ENCODE data around the gene CD40LG.

CD40LG gene

DNA sequence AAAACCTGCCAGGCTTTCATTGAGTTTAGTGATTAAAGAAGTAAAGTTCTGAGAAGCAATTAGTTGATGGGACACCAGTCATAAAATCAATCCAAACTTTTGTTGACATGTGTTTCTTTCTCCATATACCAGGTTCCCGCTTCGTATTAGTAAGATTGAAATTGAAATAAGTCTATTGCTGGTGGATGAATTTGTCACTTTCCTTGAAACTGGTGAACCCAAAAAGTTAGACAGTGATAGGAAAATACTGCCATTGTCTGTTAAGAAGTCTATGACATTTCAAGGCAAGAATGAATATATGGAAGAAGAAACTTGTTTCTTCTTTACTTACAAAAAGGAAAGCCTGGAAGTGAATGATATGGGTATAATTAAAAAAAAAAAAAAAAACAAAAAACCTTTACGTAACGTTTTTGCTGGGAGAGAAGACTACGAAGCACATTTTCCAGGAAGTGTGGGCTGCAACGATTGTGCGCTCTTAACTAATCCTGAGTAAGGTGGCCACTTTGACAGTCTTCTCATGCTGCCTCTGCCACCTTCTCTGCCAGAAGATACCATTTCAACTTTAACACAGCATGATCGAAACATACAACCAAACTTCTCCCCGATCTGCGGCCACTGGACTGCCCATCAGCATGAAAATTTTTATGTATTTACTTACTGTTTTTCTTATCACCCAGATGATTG lies at the start of gene CD40LG:
Gene CD40LG, plus strand, starts transcription at position 482 of the 684 bp plus-strand sequence. Its CDS starts 91 bp downstream, at position 573.
- TF ChIP-seq Cebpa-rat (IDR thresholded peaks at IDR 0.05) = no peak
- Histone ChIP-seq H3K4me3 (no peak within 1 kb of the TSS), H3K4me2 (no peak within 1 kb of the TSS), H3K36me3 (no peaks in the 10 kb centered on the region), H4K20me1 (no peaks in the 10 kb centered on the region), H3K27me3 (peaks cover 89% of the 10 kb centered on the region), H3K9me3 (peaks cover 11% of the 10 kb centered on the region), H3K9ac (no peak within 1 kb of the TSS), H3K27ac (no peak within 1 kb of the TSS), H3K4me1 (peaks cover 8% of the 10 kb centered on the region)

- H4K20me1 ChIP-seq = no peaks in the 10 kb centered on the region
- H3K9me3 ChIP-seq = no peaks in the 10 kb centered on the region
- no peaks in the 10 kb centered on the region for H3K36me3 ChIP-seq
- no peak overlapping the region for H3K27ac ChIP-seq
- H3K27me3 ChIP-seq = peaks cover 79% of the 10 kb centered on the region
- H3K4me2 ChIP-seq = no peak overlapping the region
- no peak overlapping the region for H3K9ac ChIP-seq
- no peak overlapping the region for H3K4me3 ChIP-seq
- TF ChIP-seq Cebpa-rat (IDR thresholded peaks at IDR 0.05) = no peak
- H3K4me1 ChIP-seq = no peaks in the 10 kb centered on the region
Observed at GRCh38 chrX:136598631-136599030, 49.3 kb upstream of the CD40LG start.

GRCh38 chrX:136600059-136600458 lies 47.9 kb upstream of the CD40LG start:
- no peaks in the 10 kb centered on the region for H3K4me1 ChIP-seq
- TF ChIP-seq Cebpa-rat (IDR thresholded peaks at IDR 0.05) = no peak

DNA sequence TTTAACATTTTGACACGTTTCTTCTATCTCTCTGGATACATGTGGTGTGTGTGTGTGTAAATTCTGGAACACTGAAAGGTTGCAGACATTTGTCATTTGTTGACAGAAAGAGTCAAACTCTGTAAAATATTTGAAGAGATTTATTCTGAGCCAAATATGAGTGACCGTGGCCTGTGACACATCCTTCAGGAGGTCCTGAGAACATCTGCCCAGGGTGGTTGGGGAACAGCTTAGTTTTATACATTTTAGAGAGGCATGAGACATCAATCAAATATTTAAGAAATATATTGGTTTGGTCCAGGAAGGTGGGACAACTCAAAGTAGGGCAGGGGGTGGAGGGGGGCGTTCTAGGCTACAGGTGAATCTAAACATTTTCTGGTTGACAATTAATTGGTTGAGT lies 40.7 kb upstream of the CD40LG start:
- Histone ChIP-seq H3K27ac (no peak overlapping the region), H4K20me1 (no peaks in the 10 kb centered on the region), H3K4me1 (no peaks in the 10 kb centered on the region), H3K36me3 (no peaks in the 10 kb centered on the region), H3K9ac (no peak overlapping the region), H3K4me2 (no peak overlapping the region), H3K9me3 (no peaks in the 10 kb centered on the region), H3K4me3 (no peak overlapping the region), H3K27me3 (peaks cover 72% of the 10 kb centered on the region)
- no peak for TF ChIP-seq Cebpa-rat (IDR thresholded peaks at IDR 0.05)

More at GRCh38 chrX:136600059-136600458, 47.9 kb upstream of the CD40LG start:
- Histone ChIP-seq H3K4me3 (no peak overlapping the region), H3K4me2 (no peak overlapping the region), H3K27ac (no peak overlapping the region), H3K27me3 (peaks cover 82% of the 10 kb centered on the region), H4K20me1 (no peaks in the 10 kb centered on the region), H3K36me3 (no peaks in the 10 kb centered on the region), H3K9me3 (no peaks in the 10 kb centered on the region), H3K9ac (no peak overlapping the region)

- Histone ChIP-seq H3K9me3 (no peaks in the 10 kb centered on the region), H3K9ac (no peak overlapping the region), H3K4me3 (no peak overlapping the region), H4K20me1 (no peaks in the 10 kb centered on the region), H3K27me3 (peaks cover 65% of the 10 kb centered on the region), H3K27ac (no peak overlapping the region), H3K36me3 (no peaks in the 10 kb centered on the region), H3K4me2 (no peak overlapping the region), H3K4me1 (no peaks in the 10 kb centered on the region)
- TF ChIP-seq Cebpa-rat (IDR thresholded peaks at IDR 0.05) = no peak
Observed at GRCh38 chrX:136608295-136608933, 39.5 kb upstream of the CD40LG start.

DNA sequence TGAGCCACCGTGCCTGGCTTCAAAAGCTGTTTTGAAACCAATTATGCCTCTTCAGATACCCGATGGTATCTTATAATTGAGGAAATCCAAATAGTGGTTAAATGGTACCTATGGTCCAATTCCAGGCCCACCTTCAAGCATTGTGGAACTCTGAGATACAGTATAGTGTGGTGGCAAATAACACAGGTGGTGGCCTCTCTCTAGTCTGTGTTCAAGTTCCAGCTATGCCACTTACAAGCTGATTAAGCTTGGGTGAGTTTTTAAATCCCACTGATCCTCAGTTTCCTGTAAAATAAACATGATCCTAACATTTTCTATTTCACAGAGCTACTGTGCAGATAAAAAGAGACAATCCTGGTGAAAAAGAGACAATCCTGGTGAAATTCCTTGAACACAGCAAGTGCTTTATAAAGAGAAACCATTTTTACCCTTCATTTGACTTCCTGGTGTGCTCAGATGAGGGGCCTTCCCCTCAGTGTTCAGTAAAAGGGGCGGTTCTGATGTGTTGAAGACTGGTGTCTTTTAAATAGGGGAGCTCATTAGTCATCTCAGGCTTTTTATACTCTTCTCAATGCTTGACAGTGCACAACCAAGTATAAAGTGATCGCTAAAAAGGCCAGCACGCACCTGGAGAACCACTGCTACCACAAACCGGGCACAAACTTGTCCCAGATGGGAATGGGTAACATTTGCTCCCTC lies 30.8 kb upstream of the CD40LG start:
- H3K9me3 ChIP-seq = peaks cover 5% of the 10 kb centered on the region; the same call in 1 of the 2 replicates
- H4K20me1 ChIP-seq = no peaks in the 10 kb centered on the region
- H3K4me1 ChIP-seq = peaks cover 37% of the 10 kb centered on the region
- H3K4me2 ChIP-seq = peak overlapping the region; percentile 38
- H3K27ac ChIP-seq = no peak overlapping the region
- H3K4me3 ChIP-seq = no peak overlapping the region
- H3K9ac ChIP-seq = no peak overlapping the region
- H3K27me3 ChIP-seq = peaks cover 79% of the 10 kb centered on the region
- no peak for TF ChIP-seq Cebpa-rat (IDR thresholded peaks at IDR 0.05)
- H3K36me3 ChIP-seq = no peaks in the 10 kb centered on the region

DNA sequence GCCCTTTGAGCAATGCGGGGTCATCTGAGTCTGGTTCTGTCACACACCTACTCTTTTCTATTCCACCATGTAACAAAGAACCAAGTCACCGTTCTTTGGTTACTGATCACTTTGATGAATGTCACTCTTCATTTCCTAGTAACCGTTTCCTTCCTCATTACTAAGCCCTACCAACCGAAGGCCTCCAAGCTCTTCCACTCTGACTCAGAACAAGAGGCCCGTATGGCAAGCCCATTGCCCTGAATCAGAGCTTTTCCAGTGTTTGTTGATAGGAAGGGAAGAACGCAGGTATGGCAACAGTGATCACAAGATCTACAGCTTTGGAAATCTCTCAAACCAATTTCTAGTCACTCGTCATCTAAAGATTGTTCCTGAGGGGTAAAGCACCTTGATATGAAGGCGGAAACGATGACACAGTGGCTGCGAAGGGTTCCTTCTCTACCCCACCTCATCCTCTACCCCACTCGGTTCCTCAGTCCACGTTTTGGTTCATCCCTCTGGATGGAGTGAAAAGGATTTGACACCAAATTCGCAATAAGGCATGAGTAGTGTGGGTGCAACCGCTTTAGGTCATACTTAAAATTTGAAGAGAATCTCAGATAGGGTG lies 28.0 kb upstream of the CD40LG start:
- peaks cover 5% of the 10 kb centered on the region; the same call in 1 of the 2 replicates for H3K9me3 ChIP-seq
- no peak overlapping the region for H3K4me3 ChIP-seq
- H3K27me3 ChIP-seq = peaks cover 75% of the 10 kb centered on the region
- H3K36me3 ChIP-seq = no peaks in the 10 kb centered on the region
- H3K9ac ChIP-seq = no peak overlapping the region
- peak overlapping the region; percentile 24 for H3K4me2 ChIP-seq
- TF ChIP-seq Cebpa-rat (IDR thresholded peaks at IDR 0.05) = no peak
- H3K4me1 ChIP-seq = peaks cover 37% of the 10 kb centered on the region
- H4K20me1 ChIP-seq = no peaks in the 10 kb centered on the region; the same call in 1 of the 2 replicates
- no peak overlapping the region for H3K27ac ChIP-seq

- Histone ChIP-seq H3K27me3 (peaks cover 75% of the 10 kb centered on the region), H3K4me3 (no peak overlapping the region), H3K4me1 (peaks cover 37% of the 10 kb centered on the region), H4K20me1 (no peaks in the 10 kb centered on the region; the same call in 1 of the 2 replicates), H3K27ac (no peak overlapping the region), H3K9ac (no peak overlapping the region), H3K9me3 (peaks cover 5% of the 10 kb centered on the region; the same call in 1 of the 2 replicates), H3K4me2 (no peak overlapping the region), H3K36me3 (no peaks in the 10 kb centered on the region)
- TF ChIP-seq Cebpa-rat (IDR thresholded peaks at IDR 0.05) = no peak
Observed at GRCh38 chrX:136620780-136621179, 27.2 kb upstream of the CD40LG start.

DNA sequence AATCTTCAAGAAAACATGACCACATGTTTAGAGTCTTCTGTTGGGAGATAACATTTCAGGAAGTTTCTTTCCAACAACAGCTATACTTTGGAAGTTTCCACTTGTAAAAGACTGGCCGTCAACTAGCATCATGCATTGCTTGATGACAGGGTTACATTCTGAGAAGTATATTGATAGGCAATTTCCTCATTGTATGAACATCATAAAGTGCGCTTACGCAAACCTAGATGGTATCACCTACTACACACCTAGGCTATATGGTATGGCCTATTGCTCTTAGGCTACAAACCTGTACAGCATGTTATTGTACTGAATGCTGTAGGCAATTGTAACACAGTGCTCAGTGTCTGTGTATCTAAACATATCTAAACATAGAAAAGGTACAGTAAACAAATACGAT lies 25.4 kb upstream of the CD40LG start:
- Histone ChIP-seq H3K4me2 (no peak overlapping the region), H3K4me1 (peaks cover 42% of the 10 kb centered on the region), H3K27ac (no peak overlapping the region), H4K20me1 (no peaks in the 10 kb centered on the region; the same call in 1 of the 2 replicates), H3K9ac (no peak overlapping the region), H3K36me3 (no peaks in the 10 kb centered on the region), H3K4me3 (no peak overlapping the region), H3K27me3 (peaks cover 79% of the 10 kb centered on the region), H3K9me3 (peaks cover 5% of the 10 kb centered on the region; the same call in 1 of the 2 replicates)
- TF ChIP-seq Cebpa-rat (IDR thresholded peaks at IDR 0.05) = no peak

Measured in BLaER1 (cell line).